ENCODE data around the gene ENAH. TPM values are rescaled to one million over a fixed set of nuclear protein-coding genes. Genes with fewer than 3 reads are reported as not detected.

The ENAH gene
- total RNA-seq, 2 experiments from 2014 or later, result not detected

- peak; percentile 91 for DNase-seq
- H3K4me3 Mint-ChIP-seq, result peak overlapping the region; percentile 91
- CTCF ChIA-PET, result interaction anchor here (0.5 to 3.4 kb wide), 14 partner anchors 10 to 597 kb away, joined by 3 to 31 read pairs (median 7); partner anchors contain the start of genes LBR, SRP9 and TMEM63A
- no peaks in the 10 kb centered on the region for H3K9me3 Mint-ChIP-seq
- peak overlapping the region; percentile 99 for H3K27ac Mint-ChIP-seq
- H3K27me3 Mint-ChIP-seq, result no peaks in the 10 kb centered on the region
- peaks cover 64% of the 10 kb centered on the region for H3K4me1 Mint-ChIP-seq
- POLR2A ChIA-PET, result interaction anchor here (0.6 to 9.6 kb wide), 32 partner anchors 8 to 653 kb away, joined by 3 to 300 read pairs (median 6); partner anchors contain the start of genes H3-3A, LBR, PYCR2 and SDE2
- H3K36me3 Mint-ChIP-seq (ENCODE audit: low read depth), result peaks cover 5% of the 10 kb centered on the region
Measured at GRCh38 chr1:225467193-225468020, 185.5 kb downstream of the ENAH start.

- peak overlapping the region; percentile 91 for H3K4me3 Mint-ChIP-seq
- H3K27ac Mint-ChIP-seq, result peak overlapping the region; percentile 99
- no peaks in the 10 kb centered on the region for H3K27me3 Mint-ChIP-seq
- H3K36me3 Mint-ChIP-seq (ENCODE audit: low read depth), result peaks cover 5% of the 10 kb centered on the region
- ChIA-PET CTCF (interaction anchor here (1.6 to 3.4 kb wide), 7 partner anchors 10 to 598 kb away, joined by 6 to 31 read pairs (median 14); partner anchors contain the start of genes LBR, SRP9 and TMEM63A), POLR2A (interaction anchor here (0.6 to 9.6 kb wide), 19 partner anchors 8 to 596 kb away, joined by 3 to 300 read pairs (median 19); partner anchors contain the start of genes H3-3A, LBR, PYCR2 and SDE2)
- H3K9me3 Mint-ChIP-seq, result no peaks in the 10 kb centered on the region
- no peak for DNase-seq
- H3K4me1 Mint-ChIP-seq, result peaks cover 67% of the 10 kb centered on the region
Measured at GRCh38 chr1:225466848-225467192, 186.1 kb downstream of the ENAH start.

GRCh38 chr1:225465793-225466517, 187.0 kb downstream of the ENAH start:
- peak overlapping the region; percentile 99 for H3K27ac Mint-ChIP-seq
- H3K4me1 Mint-ChIP-seq, result peaks cover 76% of the 10 kb centered on the region
- no peaks in the 10 kb centered on the region for H3K27me3 Mint-ChIP-seq
- CTCF ChIA-PET, result interaction anchor here (0.6 to 3.4 kb wide), 3 partner anchors 8 to 37 kb away, joined by 3 to 14 read pairs (median 7); partner anchors contain the start of gene LBR
- DNase-seq, result no peak
- H3K36me3 Mint-ChIP-seq (ENCODE audit: low read depth), result peaks cover 5% of the 10 kb centered on the region
- H3K9me3 Mint-ChIP-seq, result no peaks in the 10 kb centered on the region
- H3K4me3 Mint-ChIP-seq, result no peak overlapping the region
- POLR2A ChIA-PET, result interaction anchor here (0.6 to 3.3 kb wide), 6 partner anchors 11 to 533 kb away, joined by 3 to 29 read pairs (median 10); partner anchors contain the start of genes LBR, PYCR2 and SDE2

GRCh38 chr1:225464851-225465792, 187.8 kb downstream of the ENAH start:
- peaks cover 83% of the 10 kb centered on the region for H3K4me1 Mint-ChIP-seq
- DNase-seq, result no peak
- POLR2A ChIA-PET, result interaction anchor here (1.1 to 3.3 kb wide), 5 partner anchors 10 to 40 kb away, joined by 3 to 24 read pairs (median 5); partner anchors contain the start of gene LBR

GRCh38 chr1:225462714-225463574, 190.0 kb downstream of the ENAH start:
- peak overlapping the region; percentile 51 for H3K27ac Mint-ChIP-seq
- CTCF ChIA-PET, result interaction anchor here (0.6 to 4.9 kb wide), 3 partner anchors 12 to 20 kb away, joined by 3 to 39 read pairs (median 4); no protein-coding TSS in a partner anchor
- POLR2A ChIA-PET, result interaction anchor here (2.3 to 5.7 kb wide), 4 partner anchors 18 to 461 kb away, joined by 7 to 75 read pairs (median 42); partner anchors contain the start of genes LBR and PYCR2
- H3K36me3 Mint-ChIP-seq (ENCODE audit: low read depth), result peaks cover 5% of the 10 kb centered on the region
- no peak for DNase-seq
- peaks cover 82% of the 10 kb centered on the region for H3K4me1 Mint-ChIP-seq
- H3K4me3 Mint-ChIP-seq, result no peak overlapping the region
- no peaks in the 10 kb centered on the region for H3K9me3 Mint-ChIP-seq
- no peaks in the 10 kb centered on the region for H3K27me3 Mint-ChIP-seq

More at GRCh38 chr1:225464851-225465792, 187.8 kb downstream of the ENAH start:
- H3K9me3 Mint-ChIP-seq, result no peaks in the 10 kb centered on the region
- peak overlapping the region; percentile 17 for H3K4me3 Mint-ChIP-seq
- H3K27ac Mint-ChIP-seq, result peak overlapping the region; percentile 99
- CTCF ChIA-PET, result interaction anchor here (1.4 to 1.7 kb wide), 2 partner anchors 9 to 22 kb away, joined by 4 to 7 read pairs; no protein-coding TSS in a partner anchor
- peaks cover 5% of the 10 kb centered on the region for H3K36me3 Mint-ChIP-seq (ENCODE audit: low read depth)
- no peaks in the 10 kb centered on the region for H3K27me3 Mint-ChIP-seq

- ChIA-PET POLR2A (interaction anchor here (2.3 to 5.7 kb wide), 3 partner anchors 17 to 461 kb away, joined by 7 to 75 read pairs (median 70); partner anchors contain the start of genes LBR and PYCR2), CTCF (interaction anchor here (0.6 to 4.9 kb wide), 2 partner anchors 12 to 20 kb away, joined by 3 to 39 read pairs; no protein-coding TSS in a partner anchor)
- H3K36me3 Mint-ChIP-seq (ENCODE audit: low read depth), result peaks cover 2% of the 10 kb centered on the region
- no peak overlapping the region for H3K4me3 Mint-ChIP-seq
- no peaks in the 10 kb centered on the region for H3K27me3 Mint-ChIP-seq
- H3K27ac Mint-ChIP-seq, result peak overlapping the region; percentile 51
- DNase-seq, result no peak
- peaks cover 82% of the 10 kb centered on the region for H3K4me1 Mint-ChIP-seq
- no peaks in the 10 kb centered on the region for H3K9me3 Mint-ChIP-seq
Measured at GRCh38 chr1:225462429-225462713, 190.6 kb downstream of the ENAH start.

GRCh38 chr1:225461533-225462428, 191.1 kb downstream of the ENAH start:
- DNase-seq, result no peak
- Mint-ChIP-seq H3K4me1 (peaks cover 78% of the 10 kb centered on the region), H3K27ac (peak overlapping the region; percentile 51), H3K36me3 (ENCODE audit: low read depth) (peaks cover under 1% of the 10 kb centered on the region), H3K4me3 (no peak overlapping the region), H3K9me3 (no peaks in the 10 kb centered on the region), H3K27me3 (no peaks in the 10 kb centered on the region)
- ChIA-PET POLR2A (interaction anchor here (1.0 to 5.7 kb wide), 10 partner anchors 11 to 649 kb away, joined by 3 to 75 read pairs (median 5); partner anchors contain the start of genes LBR, PYCR2 and SRP9), CTCF (interaction anchor here (1.6 to 4.9 kb wide), 5 partner anchors 11 to 37 kb away, joined by 6 to 39 read pairs (median 8); no protein-coding TSS in a partner anchor)

- H3K4me3 Mint-ChIP-seq, result no peak overlapping the region
- DNase-seq, result peak; percentile 69
- CTCF ChIA-PET, result interaction anchor here (0.5 to 4.9 kb wide), 7 partner anchors 12 to 959 kb away, joined by 4 to 39 read pairs (median 6); no protein-coding TSS in a partner anchor
- no peaks in the 10 kb centered on the region for H3K36me3 Mint-ChIP-seq (ENCODE audit: low read depth)
- H3K27me3 Mint-ChIP-seq, result no peaks in the 10 kb centered on the region
- peaks cover 70% of the 10 kb centered on the region for H3K4me1 Mint-ChIP-seq
- H3K27ac Mint-ChIP-seq, result peak overlapping the region; percentile 77
- POLR2A ChIA-PET, result interaction anchor here (0.8 to 5.7 kb wide), 15 partner anchors 7 to 650 kb away, joined by 3 to 75 read pairs (median 4); partner anchors contain the start of genes LBR, PYCR2 and SRP9
- no peaks in the 10 kb centered on the region for H3K9me3 Mint-ChIP-seq
Measured at GRCh38 chr1:225460737-225461532, 192.0 kb downstream of the ENAH start.

- H3K27me3 Mint-ChIP-seq, result no peaks in the 10 kb centered on the region
- no peak for DNase-seq
- ChIA-PET POLR2A (interaction anchor here (0.8 to 5.7 kb wide), 13 partner anchors 8 to 650 kb away, joined by 3 to 75 read pairs (median 6); partner anchors contain the start of genes LBR, PYCR2 and SRP9), CTCF (interaction anchor here (1.2 to 4.9 kb wide), 6 partner anchors 11 to 36 kb away, joined by 4 to 39 read pairs (median 7); no protein-coding TSS in a partner anchor)
- no peaks in the 10 kb centered on the region for H3K9me3 Mint-ChIP-seq
- H3K4me3 Mint-ChIP-seq, result no peak overlapping the region
- H3K27ac Mint-ChIP-seq, result peak overlapping the region; percentile 77
- peaks cover 62% of the 10 kb centered on the region for H3K4me1 Mint-ChIP-seq
- H3K36me3 Mint-ChIP-seq (ENCODE audit: low read depth), result no peaks in the 10 kb centered on the region
Measured at GRCh38 chr1:225460021-225460736, 192.7 kb downstream of the ENAH start.
